Measurements from ENCODE around the gene FOXA3.

- TF ChIP-seq EZH2 (IDR thresholded peaks at IDR 0.05; ENCODE audit: low read depth, unreplicated experiment) (no peak), CREB1 (CRISPR knock-in tag; IDR thresholded peaks at IDR 0.05; ENCODE audit: low read depth) (peak; percentile 25; the same call in 1 of the 2 replicates), NANOG (IDR thresholded peaks at IDR 0.05; ENCODE audit: borderline replicate concordance) (no peak), CTCF (conservative IDR thresholded peaks at IDR 0.05; ENCODE audit: low read depth in 2 of 2) (no peak), POLR2AphosphoS5 (IDR thresholded peaks at IDR 0.05; ENCODE audit: low read depth) (peak; percentile 52), REST (IDR thresholded peaks at IDR 0.05; ENCODE audit: unreplicated experiment) (no peak), EZH2phosphoT487 (IDR thresholded peaks at IDR 0.05; ENCODE audit: unreplicated experiment) (no peak)
These were observed 21.7 kb downstream of the FOXA3 start, which contains the start of gene IRF2BP1 for GRCh38 chr19:45885556-45886426.
